Measurements from ENCODE around the gene CLIP3.

Gene CLIP3

DNA sequence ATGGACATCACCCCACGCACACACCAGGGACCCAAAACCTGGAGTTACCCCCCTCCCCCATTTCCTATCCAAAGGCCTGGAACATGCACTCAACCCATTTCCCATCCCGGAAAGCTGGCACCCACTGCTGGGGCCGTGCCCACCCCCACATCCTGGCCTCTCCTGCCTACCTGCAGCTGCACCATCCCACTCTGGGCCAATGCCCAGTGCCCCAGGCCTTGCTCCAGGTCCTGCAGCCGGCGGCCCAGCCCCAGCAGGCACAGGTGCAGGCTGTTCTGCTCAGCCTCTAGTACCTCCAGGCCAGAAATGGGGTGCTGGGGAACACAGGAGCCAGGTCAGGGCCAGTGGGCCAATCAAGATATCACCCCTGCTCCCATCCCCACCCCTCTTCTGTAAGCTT, 25.7 kb downstream of the CLIP3 start:
- H3K4me3 ChIP-seq (ENCODE audit: control insufficient read depth, low read depth, low read length), result no peak overlapping the region
- TF ChIP-seq, protein P1, sequence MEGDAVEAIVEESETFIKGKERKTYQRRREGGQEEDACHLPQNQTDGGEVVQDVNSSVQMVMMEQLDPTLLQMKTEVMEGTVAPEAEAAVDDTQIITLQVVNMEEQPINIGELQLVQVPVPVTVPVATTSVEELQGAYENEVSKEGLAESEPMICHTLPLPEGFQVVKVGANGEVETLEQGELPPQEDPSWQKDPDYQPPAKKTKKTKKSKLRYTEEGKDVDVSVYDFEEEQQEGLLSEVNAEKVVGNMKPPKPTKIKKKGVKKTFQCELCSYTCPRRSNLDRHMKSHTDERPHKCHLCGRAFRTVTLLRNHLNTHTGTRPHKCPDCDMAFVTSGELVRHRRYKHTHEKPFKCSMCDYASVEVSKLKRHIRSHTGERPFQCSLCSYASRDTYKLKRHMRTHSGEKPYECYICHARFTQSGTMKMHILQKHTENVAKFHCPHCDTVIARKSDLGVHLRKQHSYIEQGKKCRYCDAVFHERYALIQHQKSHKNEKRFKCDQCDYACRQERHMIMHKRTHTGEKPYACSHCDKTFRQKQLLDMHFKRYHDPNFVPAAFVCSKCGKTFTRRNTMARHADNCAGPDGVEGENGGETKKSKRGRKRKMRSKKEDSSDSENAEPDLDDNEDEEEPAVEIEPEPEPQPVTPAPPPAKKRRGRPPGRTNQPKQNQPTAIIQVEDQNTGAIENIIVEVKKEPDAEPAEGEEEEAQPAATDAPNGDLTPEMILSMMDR (conservative IDR thresholded peaks at IDR 0.05; ENCODE audit: control insufficient read depth, insufficient read depth, low read depth, low read length), result no peak
- DNase-seq (ENCODE audit: low read depth), result no peak

GRCh38 chr19:36003284-36003683, 29.4 kb downstream of the CLIP3 start:
- no peak overlapping the region for H3K4me3 ChIP-seq (ENCODE audit: control insufficient read depth, low read depth, low read length)
- TF ChIP-seq, protein P1 (conservative IDR thresholded peaks at IDR 0.05; ENCODE audit: control insufficient read depth, insufficient read depth, low read depth, low read length), result no peak
- no peak for DNase-seq (ENCODE audit: low read depth)

DNA sequence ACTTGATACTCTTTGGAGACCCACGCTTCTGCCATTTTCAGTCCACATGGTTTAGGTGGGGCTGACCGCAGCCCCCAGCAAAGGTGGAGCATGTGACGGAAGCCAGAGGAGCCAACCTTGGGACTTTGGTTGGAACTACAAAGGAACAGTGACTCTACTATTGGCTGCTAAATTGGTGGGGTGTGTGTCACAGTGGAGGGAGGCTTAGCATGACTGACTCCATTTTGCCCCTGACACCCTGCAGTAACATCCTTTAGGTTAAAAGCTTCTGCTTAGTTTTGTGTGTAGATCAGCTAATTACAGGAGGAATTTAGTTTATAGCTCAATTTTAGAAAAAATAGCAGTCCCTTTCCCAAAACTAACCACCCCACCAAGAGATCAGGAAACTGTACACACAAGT, 31.1 kb downstream of the CLIP3 start:
- TF ChIP-seq, protein P1 (conservative IDR thresholded peaks at IDR 0.05; ENCODE audit: control insufficient read depth, insufficient read depth, low read depth, low read length), result no peak
- DNase-seq (ENCODE audit: low read depth), result no peak
- no peak overlapping the region for H3K4me3 ChIP-seq (ENCODE audit: control insufficient read depth, low read depth, low read length)

- TF ChIP-seq, protein P1 (conservative IDR thresholded peaks at IDR 0.05; ENCODE audit: control insufficient read depth, insufficient read depth, low read depth, low read length), result no peak
- no peak for DNase-seq (ENCODE audit: low read depth)
- no peak overlapping the region for H3K4me3 ChIP-seq (ENCODE audit: control insufficient read depth, low read depth, low read length)
Measured at GRCh38 chr19:35996777-35997176, 35.9 kb downstream of the CLIP3 start.

DNA sequence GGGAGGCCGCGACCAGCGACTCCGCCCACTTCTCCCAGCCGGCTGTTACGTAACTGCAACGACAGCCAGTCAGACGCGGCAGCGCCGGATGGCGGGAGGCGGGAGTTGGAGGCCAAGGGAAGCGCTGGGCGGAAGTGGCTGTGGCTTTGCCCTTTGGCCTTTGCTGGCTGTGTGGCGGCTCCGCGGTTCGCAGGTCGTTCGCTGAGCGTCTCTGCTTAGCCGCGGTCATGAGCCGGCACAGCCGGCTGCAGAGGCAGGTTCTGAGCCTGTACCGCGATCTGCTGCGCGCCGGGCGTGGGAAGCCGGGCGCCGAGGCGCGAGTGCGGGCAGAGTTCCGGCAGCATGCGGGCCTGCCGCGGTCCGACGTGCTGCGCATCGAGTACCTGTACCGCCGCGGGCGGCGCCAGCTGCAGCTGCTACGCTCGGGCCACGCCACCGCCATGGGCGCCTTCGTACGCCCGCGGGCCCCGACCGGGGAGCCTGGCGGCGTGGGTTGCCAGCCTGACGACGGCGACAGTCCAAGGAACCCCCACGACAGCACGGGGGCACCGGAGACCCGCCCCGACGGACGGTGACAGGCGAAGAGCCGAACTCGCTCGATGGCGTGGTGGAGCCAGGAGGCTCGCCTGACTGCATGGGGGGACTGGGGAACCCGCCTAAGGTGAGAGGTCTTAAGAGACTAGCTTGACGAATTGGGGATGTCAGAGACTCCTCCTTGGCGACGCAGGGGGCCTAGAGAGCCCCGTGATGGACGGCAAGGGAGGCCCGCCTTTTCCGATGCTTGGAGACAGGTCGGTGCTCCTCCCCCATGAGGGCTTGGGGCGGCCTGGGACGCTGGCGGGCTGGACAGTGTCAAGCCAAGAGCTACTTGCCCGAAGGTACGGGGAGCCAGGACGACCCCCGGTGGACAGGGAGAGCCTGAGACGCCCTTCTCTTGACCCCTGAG, 37.4 kb downstream of the CLIP3 start, which contains the start of gene SDHAF1:
TSS of gene SDHAF1 (plus strand) at position 141 of the 946 bp plus-strand sequence. CDS start at position 228, 87 bp downstream.
- TF ChIP-seq, protein P1 (conservative IDR thresholded peaks at IDR 0.05; ENCODE audit: control insufficient read depth, insufficient read depth, low read depth, low read length), result no peak
- DNase-seq (ENCODE audit: low read depth), result peak; percentile 91

DNA sequence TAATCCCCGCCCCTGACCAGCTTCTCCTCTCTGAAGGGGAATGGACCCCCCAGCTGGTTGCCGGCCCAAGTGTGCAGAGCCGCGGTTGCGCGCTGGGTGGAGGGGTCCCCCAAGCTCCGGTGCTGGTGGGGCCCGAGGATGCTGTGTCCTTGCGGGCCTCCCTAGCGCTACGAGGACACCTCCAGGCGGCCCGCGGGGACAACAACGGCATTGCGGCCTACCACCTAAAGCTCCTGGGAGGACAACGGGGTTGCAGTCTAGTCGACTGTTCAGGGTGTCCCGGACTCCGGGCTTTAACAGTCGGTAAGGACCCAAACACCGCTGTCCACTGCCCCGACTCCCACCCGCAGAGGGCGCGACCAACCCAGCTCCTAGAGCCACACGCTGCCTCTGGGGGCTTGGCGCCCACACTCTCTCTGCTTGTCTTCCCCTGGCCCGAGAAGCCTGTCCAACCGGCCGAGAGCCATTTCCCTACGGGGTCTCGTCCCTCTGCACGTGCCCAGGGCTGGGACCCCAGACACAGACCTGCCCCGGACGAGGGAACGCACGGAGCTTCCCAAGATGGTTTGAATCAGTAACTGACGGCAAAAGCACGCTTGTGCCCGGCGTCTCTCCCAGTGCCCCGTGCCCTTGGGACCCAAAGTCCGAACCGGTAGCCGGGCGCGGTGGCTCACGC, 38.6 kb downstream of the CLIP3 start:
- TF ChIP-seq, protein P1 (conservative IDR thresholded peaks at IDR 0.05; ENCODE audit: control insufficient read depth, insufficient read depth, low read depth, low read length), result no peak
- DNase-seq (ENCODE audit: low read depth), result no peak
- peak overlapping the region; percentile 69 for H3K4me3 ChIP-seq (ENCODE audit: control insufficient read depth, low read depth, low read length)

More for the DNA sequence above, 37.4 kb downstream of the CLIP3 start, which contains the start of gene SDHAF1:
- peak within 1 kb of the TSS; percentile 69 for H3K4me3 ChIP-seq (ENCODE audit: control insufficient read depth, low read depth, low read length)
